ENCODE measurements around the gene SLC19A3.
"Not testable (repeated sequence)": the region's sequence is repeated elsewhere in the genome, so short reads cannot be mapped to it uniquely, and the experiment has no call there.

DNA sequence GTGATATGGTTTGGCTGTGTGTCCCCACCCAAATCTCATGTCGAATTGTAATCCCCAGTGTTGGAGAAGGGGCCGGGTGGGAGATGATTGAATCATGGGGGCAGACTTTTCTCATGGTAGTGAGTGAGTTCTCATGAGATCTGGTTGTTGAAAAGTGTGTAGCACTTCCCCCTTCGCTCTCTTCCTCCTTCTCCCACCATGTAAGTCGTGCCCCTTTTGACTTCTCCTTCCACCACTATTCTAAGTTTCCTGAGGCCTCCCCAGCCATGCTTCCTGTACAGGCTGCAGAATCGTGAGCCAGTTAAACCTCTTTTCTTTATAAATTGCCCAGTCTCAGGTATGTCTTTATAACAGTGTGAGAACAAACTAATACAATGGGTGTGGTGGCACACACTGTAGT lies 44.2 kb downstream of the SLC19A3 start:
- TF ChIP-seq, protein P1, sequence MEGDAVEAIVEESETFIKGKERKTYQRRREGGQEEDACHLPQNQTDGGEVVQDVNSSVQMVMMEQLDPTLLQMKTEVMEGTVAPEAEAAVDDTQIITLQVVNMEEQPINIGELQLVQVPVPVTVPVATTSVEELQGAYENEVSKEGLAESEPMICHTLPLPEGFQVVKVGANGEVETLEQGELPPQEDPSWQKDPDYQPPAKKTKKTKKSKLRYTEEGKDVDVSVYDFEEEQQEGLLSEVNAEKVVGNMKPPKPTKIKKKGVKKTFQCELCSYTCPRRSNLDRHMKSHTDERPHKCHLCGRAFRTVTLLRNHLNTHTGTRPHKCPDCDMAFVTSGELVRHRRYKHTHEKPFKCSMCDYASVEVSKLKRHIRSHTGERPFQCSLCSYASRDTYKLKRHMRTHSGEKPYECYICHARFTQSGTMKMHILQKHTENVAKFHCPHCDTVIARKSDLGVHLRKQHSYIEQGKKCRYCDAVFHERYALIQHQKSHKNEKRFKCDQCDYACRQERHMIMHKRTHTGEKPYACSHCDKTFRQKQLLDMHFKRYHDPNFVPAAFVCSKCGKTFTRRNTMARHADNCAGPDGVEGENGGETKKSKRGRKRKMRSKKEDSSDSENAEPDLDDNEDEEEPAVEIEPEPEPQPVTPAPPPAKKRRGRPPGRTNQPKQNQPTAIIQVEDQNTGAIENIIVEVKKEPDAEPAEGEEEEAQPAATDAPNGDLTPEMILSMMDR (IDR thresholded peaks at IDR 0.05): not testable (repeated sequence)
- TF ChIP-seq POLR2AphosphoS5, POLR2A (IDR thresholded peaks at IDR 0.05): not testable (repeated sequence)
